ENCODE measurements around the gene KL.

Gene KL

DNA sequence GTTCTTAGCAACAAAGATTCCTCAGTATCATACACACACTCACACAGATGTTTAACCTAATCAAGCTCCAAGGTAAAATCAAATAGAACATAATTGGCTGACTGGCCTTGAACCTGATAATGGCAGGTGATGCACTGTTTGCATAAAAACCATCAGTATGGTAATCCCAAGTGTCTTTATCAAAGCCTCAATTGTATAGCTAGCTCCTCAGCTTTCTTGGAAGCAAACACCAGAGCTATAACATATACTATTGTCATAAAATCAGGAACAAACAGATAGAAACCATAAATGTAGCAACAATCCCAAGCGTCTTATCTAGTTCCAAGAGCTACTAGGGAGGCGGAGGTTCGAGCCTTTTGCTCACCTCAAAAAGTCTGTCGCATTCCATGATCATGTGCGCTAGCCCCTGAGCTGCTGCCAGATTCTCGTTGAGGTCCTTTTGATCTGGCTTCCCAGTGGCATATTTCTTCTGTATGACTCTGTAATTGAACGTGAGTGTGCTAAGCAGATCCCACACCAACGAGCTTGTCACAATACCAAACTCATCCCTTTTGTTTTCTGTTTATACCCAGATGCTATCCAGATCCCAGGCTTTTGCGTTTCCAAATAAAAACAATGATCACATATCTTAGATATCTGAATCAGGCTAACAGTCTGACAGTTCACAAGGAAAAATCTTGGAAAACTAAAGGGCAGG is 95.3 kb downstream of the KL start:
- Histone ChIP-seq H3K9me3 (ENCODE audit: control insufficient read depth, insufficient read depth, low read depth, low read length) (no peaks in the 10 kb centered on the region), H3K4me3 (ENCODE audit: low read depth, low read length) (no peak overlapping the region), H3K27ac (ENCODE audit: extremely low read depth, low read depth, low read length) (no peak overlapping the region), H3K36me3 (ENCODE audit: control insufficient read depth in 2 of 2, insufficient read depth in 1 of 2, low read length in 2 of 2) (peaks cover 0 to 19% of the 10 kb centered on the region in 2 experiments; a peak in 1 of 3 replicates), H3K4me1 (ENCODE audit: control insufficient read depth, insufficient read depth, low read length) (no peaks in the 10 kb centered on the region)
- POLR2A ChIA-PET, result no interaction called here
- no peak for TF ChIP-seq ZNF692 (tag by site-specific recombination; IDR thresholded peaks at IDR 0.05)
- no peak for TF ChIP-seq ZNF629 (tag by site-specific recombination; IDR thresholded peaks at IDR 0.05)
- no peak for TF ChIP-seq KLF16 (tag by site-specific recombination; IDR thresholded peaks at IDR 0.05)
- TF ChIP-seq ZNF24 (tag by site-specific recombination; IDR thresholded peaks at IDR 0.05), result no peak
- TF ChIP-seq, protein P1, sequence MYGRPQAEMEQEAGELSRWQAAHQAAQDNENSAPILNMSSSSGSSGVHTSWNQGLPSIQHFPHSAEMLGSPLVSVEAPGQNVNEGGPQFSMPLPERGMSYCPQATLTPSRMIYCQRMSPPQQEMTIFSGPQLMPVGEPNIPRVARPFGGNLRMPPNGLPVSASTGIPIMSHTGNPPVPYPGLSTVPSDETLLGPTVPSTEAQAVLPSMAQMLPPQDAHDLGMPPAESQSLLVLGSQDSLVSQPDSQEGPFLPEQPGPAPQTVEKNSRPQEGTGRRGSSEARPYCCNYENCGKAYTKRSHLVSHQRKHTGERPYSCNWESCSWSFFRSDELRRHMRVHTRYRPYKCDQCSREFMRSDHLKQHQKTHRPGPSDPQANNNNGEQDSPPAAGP (tag by site-specific recombination; IDR thresholded peaks at IDR 0.05), result no peak
- TF ChIP-seq ZNF311 (tag by site-specific recombination; IDR thresholded peaks at IDR 0.05; ENCODE audit: borderline replicate concordance), result no peak
- TF ChIP-seq, protein P2, sequence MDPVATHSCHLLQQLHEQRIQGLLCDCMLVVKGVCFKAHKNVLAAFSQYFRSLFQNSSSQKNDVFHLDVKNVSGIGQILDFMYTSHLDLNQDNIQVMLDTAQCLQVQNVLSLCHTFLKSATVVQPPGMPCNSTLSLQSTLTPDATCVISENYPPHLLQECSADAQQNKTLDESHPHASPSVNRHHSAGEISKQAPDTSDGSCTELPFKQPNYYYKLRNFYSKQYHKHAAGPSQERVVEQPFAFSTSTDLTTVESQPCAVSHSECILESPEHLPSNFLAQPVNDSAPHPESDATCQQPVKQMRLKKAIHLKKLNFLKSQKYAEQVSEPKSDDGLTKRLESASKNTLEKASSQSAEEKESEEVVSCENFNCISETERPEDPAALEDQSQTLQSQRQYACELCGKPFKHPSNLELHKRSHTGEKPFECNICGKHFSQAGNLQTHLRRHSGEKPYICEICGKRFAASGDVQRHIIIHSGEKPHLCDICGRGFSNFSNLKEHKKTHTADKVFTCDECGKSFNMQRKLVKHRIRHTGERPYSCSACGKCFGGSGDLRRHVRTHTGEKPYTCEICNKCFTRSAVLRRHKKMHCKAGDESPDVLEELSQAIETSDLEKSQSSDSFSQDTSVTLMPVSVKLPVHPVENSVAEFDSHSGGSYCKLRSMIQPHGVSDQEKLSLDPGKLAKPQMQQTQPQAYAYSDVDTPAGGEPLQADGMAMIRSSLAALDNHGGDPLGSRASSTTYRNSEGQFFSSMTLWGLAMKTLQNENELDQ (tag by site-specific recombination; IDR thresholded peaks at IDR 0.05; ENCODE audit: low read depth), result no peak
- no peak for TF ChIP-seq ZNF16 (tag by site-specific recombination; IDR thresholded peaks at IDR 0.05; ENCODE audit: low read depth)
- TF ChIP-seq GLI2 (tag by site-specific recombination; IDR thresholded peaks at IDR 0.05; ENCODE audit: borderline replicate concordance, low read depth), result no peak
- TF ChIP-seq ZBTB26 (tag by site-specific recombination; optimal IDR thresholded peaks at IDR 0.05), result no peak
- no peak for TF ChIP-seq ZNF426 (tag by site-specific recombination; IDR thresholded peaks at IDR 0.05)
- CTCF ChIA-PET, result no interaction called here

GRCh38 chr13:33112766-33113165 is 96.5 kb downstream of the KL start:
- CTCF ChIA-PET, result interaction anchor here (0.6 kb wide), 1 partner anchor 867 kb away, joined by 3 read pairs; no protein-coding TSS in a partner anchor
- POLR2A ChIA-PET, result no interaction called here
- no peak overlapping the region for H3K4me3 ChIP-seq (ENCODE audit: low read depth, low read length)
- TF ChIP-seq ZNF426 (tag by site-specific recombination; IDR thresholded peaks at IDR 0.05), result no peak
- no peak overlapping the region for H3K27ac ChIP-seq (ENCODE audit: extremely low read depth, low read depth, low read length)
- no peaks in the 10 kb centered on the region for H3K4me1 ChIP-seq (ENCODE audit: control insufficient read depth, insufficient read depth, low read length)
- H3K9me3 ChIP-seq (ENCODE audit: control insufficient read depth, insufficient read depth, low read depth, low read length), result no peaks in the 10 kb centered on the region
- H3K36me3 ChIP-seq (ENCODE audit: control insufficient read depth in 2 of 2, insufficient read depth in 1 of 2, low read length in 2 of 2), result peaks cover 0 to 17% of the 10 kb centered on the region in 2 experiments; a peak in 1 of 3 replicates

DNA sequence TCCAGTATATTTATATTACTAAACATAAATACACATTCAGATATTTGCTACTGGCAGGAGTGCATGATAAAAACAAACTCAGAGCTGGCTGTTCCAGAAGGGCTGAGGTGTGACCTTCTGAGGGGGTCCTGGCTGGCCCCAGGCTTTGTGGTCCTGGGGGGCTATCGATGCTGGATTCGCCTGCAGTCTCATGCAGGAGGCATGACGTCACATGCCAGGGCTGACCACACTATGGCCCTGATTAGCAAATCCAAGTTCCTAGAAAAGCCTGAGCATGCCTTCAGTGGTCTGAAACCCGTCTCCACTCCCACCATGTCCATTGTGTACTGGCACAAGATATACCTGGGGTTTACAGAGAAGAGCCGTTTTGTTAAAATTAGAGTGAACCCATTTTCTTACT is 97.9 kb downstream of the KL start:
- Histone ChIP-seq H3K27ac (ENCODE audit: extremely low read depth, low read depth, low read length) (no peak overlapping the region), H3K4me1 (ENCODE audit: control insufficient read depth, insufficient read depth, low read length) (no peaks in the 10 kb centered on the region), H3K36me3 (ENCODE audit: control insufficient read depth in 2 of 2, insufficient read depth in 1 of 2, low read length in 2 of 2) (peaks cover 0 to 21% of the 10 kb centered on the region in 2 experiments; a peak in 1 of 3 replicates), H3K4me3 (ENCODE audit: low read depth, low read length) (no peak overlapping the region), H3K9me3 (ENCODE audit: control insufficient read depth, insufficient read depth, low read depth, low read length) (no peaks in the 10 kb centered on the region)
- POLR2A ChIA-PET, result no interaction called here
- CTCF ChIA-PET, result no interaction called here
- TF ChIP-seq ZNF791 (tag by site-specific recombination; IDR thresholded peaks at IDR 0.05), result no peak
- no peak for TF ChIP-seq ZNF138 (tag by site-specific recombination; IDR thresholded peaks at IDR 0.05; ENCODE audit: borderline replicate concordance)
- no peak for TF ChIP-seq ZNF146 (tag by site-specific recombination; IDR thresholded peaks at IDR 0.05)
- no peak for TF ChIP-seq ELK4 (IDR thresholded peaks at IDR 0.05; ENCODE audit: borderline replicate concordance, low read depth, low read length)
- TF ChIP-seq, protein P3, sequence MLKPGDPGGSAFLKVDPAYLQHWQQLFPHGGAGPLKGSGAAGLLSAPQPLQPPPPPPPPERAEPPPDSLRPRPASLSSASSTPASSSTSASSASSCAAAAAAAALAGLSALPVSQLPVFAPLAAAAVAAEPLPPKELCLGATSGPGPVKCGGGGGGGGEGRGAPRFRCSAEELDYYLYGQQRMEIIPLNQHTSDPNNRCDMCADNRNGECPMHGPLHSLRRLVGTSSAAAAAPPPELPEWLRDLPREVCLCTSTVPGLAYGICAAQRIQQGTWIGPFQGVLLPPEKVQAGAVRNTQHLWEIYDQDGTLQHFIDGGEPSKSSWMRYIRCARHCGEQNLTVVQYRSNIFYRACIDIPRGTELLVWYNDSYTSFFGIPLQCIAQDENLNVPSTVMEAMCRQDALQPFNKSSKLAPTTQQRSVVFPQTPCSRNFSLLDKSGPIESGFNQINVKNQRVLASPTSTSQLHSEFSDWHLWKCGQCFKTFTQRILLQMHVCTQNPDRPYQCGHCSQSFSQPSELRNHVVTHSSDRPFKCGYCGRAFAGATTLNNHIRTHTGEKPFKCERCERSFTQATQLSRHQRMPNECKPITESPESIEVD (tag by site-specific recombination; IDR thresholded peaks at IDR 0.05), result no peak
- TF ChIP-seq, protein P4, sequence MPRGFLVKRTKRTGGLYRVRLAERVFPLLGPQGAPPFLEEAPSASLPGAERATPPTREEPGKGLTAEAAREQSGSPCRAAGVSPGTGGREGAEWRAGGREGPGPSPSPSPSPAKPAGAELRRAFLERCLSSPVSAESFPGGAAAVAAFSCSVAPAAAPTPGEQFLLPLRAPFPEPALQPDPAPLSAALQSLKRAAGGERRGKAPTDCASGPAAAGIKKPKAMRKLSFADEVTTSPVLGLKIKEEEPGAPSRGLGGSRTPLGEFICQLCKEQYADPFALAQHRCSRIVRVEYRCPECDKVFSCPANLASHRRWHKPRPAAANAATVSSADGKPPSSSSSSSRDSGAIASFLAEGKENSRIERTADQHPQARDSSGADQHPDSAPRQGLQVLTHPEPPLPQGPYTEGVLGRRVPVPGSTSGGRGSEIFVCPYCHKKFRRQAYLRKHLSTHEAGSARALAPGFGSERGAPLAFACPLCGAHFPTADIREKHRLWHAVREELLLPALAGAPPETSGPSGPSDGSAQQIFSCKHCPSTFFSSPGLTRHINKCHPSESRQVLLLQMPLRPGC (tag by site-specific recombination; IDR thresholded peaks at IDR 0.05), result no peak
- TF ChIP-seq ZFP69B (tag by site-specific recombination; IDR thresholded peaks at IDR 0.05), result no peak
- no peak for TF ChIP-seq ZNF121 (tag by site-specific recombination; IDR thresholded peaks at IDR 0.05)
- TF ChIP-seq ZNF140 (tag by site-specific recombination; IDR thresholded peaks at IDR 0.05), result no peak

All from HEK293 (cell line).